GM12801 (cell line): ENCODE data around the gene CLDN15.

Experiments
- CTCF ChIP-seq: IDR thresholded peaks from one replicate; pipeline ENCODE4 v1.5.1; 2011; ENCODE audit warnings: control low read depth; ENCODE audit not compliant: insufficient read length; ENCODE audit errors: extremely low read depth

The CLDN15 gene

GRCh38 chr7:101245147-101245668 is 7.6 kb upstream of the CLDN15 start:
- no peak for TF ChIP-seq CTCF

- TF ChIP-seq CTCF: no peak
Measured at GRCh38 chr7:101244375-101245146, 7.0 kb upstream of the CLDN15 start, which contains the start of gene FIS1. FIS1 (minus strand) TSS chr7:101245081; CDS start chr7:101245004, 77 bp downstream.

- no peak for TF ChIP-seq CTCF
Measured at GRCh38 chr7:101243646-101244374, 6.2 kb upstream of the CLDN15 start.

GRCh38 chr7:101241443-101242349 is 4.1 kb upstream of the CLDN15 start:
- no peak for TF ChIP-seq CTCF

GRCh38 chr7:101241015-101241363 is 3.4 kb upstream of the CLDN15 start:
- no peak for TF ChIP-seq CTCF

GRCh38 chr7:101240226-101241014 is 2.8 kb upstream of the CLDN15 start:
- TF ChIP-seq CTCF: no peak
